ENCODE data around the gene CTBP2. TPM values are rescaled to one million over a fixed set of nuclear protein-coding genes. Genes with fewer than 3 reads are reported as not detected.
"Not testable (repeated sequence)": the region's sequence is repeated elsewhere in the genome, so short reads cannot be mapped to it uniquely, and the experiment has no call there.

Gene CTBP2
- total RNA-seq, 4 donors from 2014 or later = 74.8 to 103 (median 79.2) TPM

GRCh38 chr10:125151170-125151552, 9.2 kb downstream of the CTBP2 start:
- TF ChIP-seq, protein P1, sequence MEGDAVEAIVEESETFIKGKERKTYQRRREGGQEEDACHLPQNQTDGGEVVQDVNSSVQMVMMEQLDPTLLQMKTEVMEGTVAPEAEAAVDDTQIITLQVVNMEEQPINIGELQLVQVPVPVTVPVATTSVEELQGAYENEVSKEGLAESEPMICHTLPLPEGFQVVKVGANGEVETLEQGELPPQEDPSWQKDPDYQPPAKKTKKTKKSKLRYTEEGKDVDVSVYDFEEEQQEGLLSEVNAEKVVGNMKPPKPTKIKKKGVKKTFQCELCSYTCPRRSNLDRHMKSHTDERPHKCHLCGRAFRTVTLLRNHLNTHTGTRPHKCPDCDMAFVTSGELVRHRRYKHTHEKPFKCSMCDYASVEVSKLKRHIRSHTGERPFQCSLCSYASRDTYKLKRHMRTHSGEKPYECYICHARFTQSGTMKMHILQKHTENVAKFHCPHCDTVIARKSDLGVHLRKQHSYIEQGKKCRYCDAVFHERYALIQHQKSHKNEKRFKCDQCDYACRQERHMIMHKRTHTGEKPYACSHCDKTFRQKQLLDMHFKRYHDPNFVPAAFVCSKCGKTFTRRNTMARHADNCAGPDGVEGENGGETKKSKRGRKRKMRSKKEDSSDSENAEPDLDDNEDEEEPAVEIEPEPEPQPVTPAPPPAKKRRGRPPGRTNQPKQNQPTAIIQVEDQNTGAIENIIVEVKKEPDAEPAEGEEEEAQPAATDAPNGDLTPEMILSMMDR (IDR thresholded peaks at IDR 0.05) = no peak
- TF ChIP-seq POLR2AphosphoS5 (IDR thresholded peaks at IDR 0.05) (no peak), EP300 (IDR thresholded peaks at IDR 0.05) (no peak), POLR2A (IDR thresholded peaks at IDR 0.05) (no peak)
- Histone ChIP-seq H3K9me3 (no peaks in the 10 kb centered on the region), H3K4me3 (no peak overlapping the region), H3K27me3 (no peaks in the 10 kb centered on the region), H3K27ac (peak overlapping the region in 3 of 4 donors; percentile 82 to 99 (median 99)), H3K36me3 (peaks cover 0 to 7% of the 10 kb centered on the region in 2 donors), H3K4me1 (peaks cover 44 to 100% (median 91%) of the 10 kb centered on the region in 3 donors)
- 90 to 92% methylated on average over 2 to 21 of the region's 24 CpGs for WGBS, 2 donors (ENCODE audit: low coverage in 1 of 2)
- no peak for ATAC-seq

GRCh38 chr10:125150376-125151083, 9.8 kb downstream of the CTBP2 start:
- H3K4me3 ChIP-seq, H3K9me3 ChIP-seq, H3K36me3 ChIP-seq, ATAC-seq, H3K27me3 ChIP-seq: not testable (repeated sequence)
- peaks cover 44 to 100% (median 86%) of the 10 kb centered on the region in 3 donors for H3K4me1 ChIP-seq
- H3K27ac ChIP-seq = peak overlapping the region; percentile 82 to 99 (median 96)
- WGBS, 2 donors (ENCODE audit: low coverage in 1 of 2) = 60 to 81% methylated on average over 4 to 9 of the region's 16 CpGs

GRCh38 chr10:125149680-125150047, 10.7 kb downstream of the CTBP2 start:
- peaks cover 0 to 7% of the 10 kb centered on the region in 2 donors for H3K36me3 ChIP-seq
- H3K4me1 ChIP-seq = peaks cover 44 to 100% (median 84%) of the 10 kb centered on the region in 3 donors
- 73% methylated on average over 3 of the region's 7 CpGs; no CpG with 5 or more reads in 1 of the 2 donors for WGBS, 2 donors (ENCODE audit: low coverage in 1 of 2)
- no peaks in the 10 kb centered on the region for H3K9me3 ChIP-seq
- TF ChIP-seq POLR2AphosphoS5 (IDR thresholded peaks at IDR 0.05) (no peak), EP300 (IDR thresholded peaks at IDR 0.05) (no peak), POLR2A (IDR thresholded peaks at IDR 0.05) (no peak)
- TF ChIP-seq, protein P1 (IDR thresholded peaks at IDR 0.05) = no peak
- no peak overlapping the region for H3K4me3 ChIP-seq
- no peak for ATAC-seq
- H3K27me3 ChIP-seq = no peaks in the 10 kb centered on the region
- peak overlapping the region; percentile 82 to 99 (median 96) for H3K27ac ChIP-seq

DNA sequence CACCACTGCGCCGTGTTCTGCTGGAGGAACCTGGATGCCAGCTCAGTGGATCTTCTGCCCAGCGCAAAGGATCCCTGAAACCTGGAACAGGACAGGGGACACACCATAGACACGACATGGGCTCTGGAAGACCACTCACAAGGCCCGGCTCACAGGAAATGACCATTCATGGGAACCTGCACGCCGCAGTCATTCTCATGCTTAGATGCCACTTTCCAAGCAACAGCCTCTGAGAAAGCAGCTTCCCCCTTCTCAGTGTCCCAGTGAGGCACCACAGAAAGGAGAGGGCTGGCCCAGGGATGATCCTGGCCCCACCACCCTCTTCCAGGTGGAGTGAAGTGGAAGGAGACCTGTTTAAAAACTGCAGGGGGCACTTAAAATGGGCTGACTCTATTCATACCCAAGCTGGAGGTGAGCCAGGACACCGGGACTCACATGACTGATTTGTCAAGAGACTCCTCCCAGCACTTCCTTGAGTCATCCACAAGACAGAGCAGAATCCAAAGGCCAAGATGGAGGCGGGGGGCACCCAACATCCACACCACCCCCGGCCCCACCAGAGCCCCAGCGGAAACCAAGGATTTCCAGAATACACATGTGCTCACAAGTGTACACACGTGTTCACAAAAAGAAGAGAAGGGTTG, 11.2 kb downstream of the CTBP2 start:
- no peaks in the 10 kb centered on the region for H3K27me3 ChIP-seq
- no peaks in the 10 kb centered on the region for H3K9me3 ChIP-seq
- H3K36me3 ChIP-seq = peaks cover 0 to 7% of the 10 kb centered on the region in 2 donors
- 50 to 82% methylated on average over 1 to 4 of the region's 12 CpGs for WGBS, 2 donors (ENCODE audit: low coverage in 1 of 2)
- H3K27ac ChIP-seq = peak overlapping the region; percentile 82 to 99 (median 96)
- peaks cover 47 to 100% (median 83%) of the 10 kb centered on the region in 3 donors for H3K4me1 ChIP-seq
- TF ChIP-seq, protein P1 (IDR thresholded peaks at IDR 0.05) = no peak
- TF ChIP-seq POLR2AphosphoS5 (IDR thresholded peaks at IDR 0.05) (no peak), EP300 (IDR thresholded peaks at IDR 0.05) (no peak), POLR2A (IDR thresholded peaks at IDR 0.05) (no peak)
- ATAC-seq = peak; percentile 44
- H3K4me3 ChIP-seq = no peak overlapping the region

DNA sequence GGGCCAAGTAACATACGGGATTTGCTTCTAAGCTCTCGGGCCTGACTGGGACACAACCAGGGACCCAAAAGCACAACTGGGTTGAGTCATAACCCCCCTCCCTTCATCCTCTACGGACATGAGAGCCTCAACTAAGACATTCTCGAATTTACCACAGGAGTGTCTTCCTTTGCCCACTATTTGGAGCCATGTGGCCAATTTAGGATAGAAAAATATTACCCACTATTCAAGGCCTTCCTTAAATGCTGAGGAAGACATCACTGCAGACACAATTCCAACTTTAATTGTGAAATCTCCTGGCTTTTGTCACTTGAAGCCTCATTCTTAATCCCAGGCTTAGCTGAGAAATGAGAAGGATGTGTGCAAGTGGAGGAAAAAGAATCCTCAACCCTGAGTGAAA, 11.8 kb downstream of the CTBP2 start:
- no peak overlapping the region for H3K4me3 ChIP-seq
- TF ChIP-seq POLR2A (IDR thresholded peaks at IDR 0.05) = no peak
- TF ChIP-seq POLR2AphosphoS5 (IDR thresholded peaks at IDR 0.05) = peak; percentile 71
- TF ChIP-seq EP300 (IDR thresholded peaks at IDR 0.05) = no peak
- TF ChIP-seq, protein P1 (IDR thresholded peaks at IDR 0.05) = no peak

More for the DNA sequence above, 11.8 kb downstream of the CTBP2 start:
- 20 to 31% methylated on average over 4 of the region's 4 CpGs for WGBS, 2 donors (ENCODE audit: low coverage in 1 of 2)
- Histone ChIP-seq H3K27ac (peak overlapping the region; percentile 82 to 99 (median 96)), H3K9me3 (no peaks in the 10 kb centered on the region), H3K36me3 (peaks cover 0 to 7% of the 10 kb centered on the region in 2 donors), H3K27me3 (no peaks in the 10 kb centered on the region), H3K4me1 (peaks cover 44 to 100% (median 83%) of the 10 kb centered on the region in 3 donors)
- peak; percentile 57 for ATAC-seq

All from gastroesophageal sphincter (tissue), 4 donors.